Liver (tissue), 9 donors: ENCODE data around the gene GUCD1. TPM values are rescaled to one million over a fixed set of nuclear protein-coding genes. Genes with fewer than 3 reads are reported as not detected.

Experiments used
- DNase-seq: peaks from one replicate; pipeline ENCODE4 v3.0.0-alpha.2; 2017; ENCODE audit warnings: low spot score
- H3K27ac ChIP-seq, 2 donors: one replicate each; pipeline ENCODE4 v1.7.0; 2013; ENCODE audit warnings: inconsistent platforms in 2 of 2, low read length in 2 of 2, control low read depth in 1 of 2, low read depth in 1 of 2, mild to moderate bottlenecking in 1 of 2
- H3K27me3 ChIP-seq, 4 donors: one replicate each; pipeline versions ENCODE4 v1.6.1 to v1.7.0; 2013; ENCODE audit warnings: low read length in 3 of 4, inconsistent platforms in 1 of 4, mild to moderate bottlenecking in 1 of 4, moderate library complexity in 1 of 4; ENCODE audit not compliant: control insufficient read depth in 4 of 4, insufficient read depth in 4 of 4
- H3K36me3 ChIP-seq, 4 donors: one replicate each; pipeline versions ENCODE4 v1.6.1 to v1.7.0; 2013; ENCODE audit warnings: low read length in 3 of 4, mild to moderate bottlenecking in 3 of 4, low read depth in 1 of 4, moderate library complexity in 1 of 4; ENCODE audit not compliant: control insufficient read depth in 4 of 4, insufficient read depth in 3 of 4
- H3K4me1 ChIP-seq, 4 donors: one replicate each; pipeline versions ENCODE4 v1.6.1 to v1.7.0; 2013; ENCODE audit warnings: low read length in 3 of 4, mild to moderate bottlenecking in 3 of 4, moderate library complexity in 1 of 4; ENCODE audit not compliant: control insufficient read depth in 4 of 4, insufficient read depth in 4 of 4
- H3K4me3 ChIP-seq, 3 donors: one replicate each; pipeline versions ENCODE4 v1.6.1 to v1.7.0; 2013; ENCODE audit warnings: low read length in 3 of 3, control low read depth in 1 of 3, low read depth in 1 of 3, mild to moderate bottlenecking in 1 of 3
- H3K9ac ChIP-seq, 2 donors: one replicate each; pipeline ENCODE4 v1.7.0; 2013; ENCODE audit warnings: low read length in 2 of 2, mild to moderate bottlenecking in 2 of 2, moderate library complexity in 2 of 2, control low read depth in 1 of 2, low read depth in 1 of 2
- H3K9me3 ChIP-seq, 4 donors: one replicate each; pipeline versions ENCODE4 v1.6.1 to v1.7.0; 2013; ENCODE audit warnings: low read length in 3 of 4; ENCODE audit not compliant: control insufficient read depth in 4 of 4
- EGR1 ChIP-seq, 2 donors: IDR thresholded peaks; 2 replicates each; pipeline ENCODE4 v1.6.1; 2016 to 2018; ENCODE audit warnings: antibody characterized with exemption in 2 of 2, low read depth in 2 of 2
- FOXA1 ChIP-seq: IDR thresholded peaks from 2 replicates; pipeline ENCODE4 v1.6.1; 2016; ENCODE audit warnings: antibody characterized with exemption
- FOXA2 ChIP-seq: IDR thresholded peaks from 2 replicates; pipeline ENCODE4 v1.6.1; 2016; ENCODE audit warnings: antibody characterized with exemption
- GABPA ChIP-seq, 2 donors: IDR thresholded peaks in 1 of 2; conservative IDR thresholded peaks in 1 of 2; 2 replicates each; pipeline ENCODE4 v1.6.1; 2016; ENCODE audit warnings: antibody characterized with exemption in 2 of 2, mild to moderate bottlenecking in 1 of 2, moderate library complexity in 1 of 2
- HNF4G ChIP-seq: IDR thresholded peaks from 2 replicates; pipeline ENCODE4 v1.6.1; 2016; ENCODE audit warnings: antibody characterized with exemption
- JUND ChIP-seq, 2 donors: IDR thresholded peaks; 2 replicates each; pipeline ENCODE4 v1.6.1; 2016; ENCODE audit warnings: antibody characterized with exemption in 2 of 2
- RAD21 ChIP-seq, 2 donors: IDR thresholded peaks; 2 replicates each; pipeline ENCODE4 v1.6.1; 2016; ENCODE audit warnings: antibody characterized with exemption in 2 of 2, mild to moderate bottlenecking in 2 of 2
- RXRA ChIP-seq, 2 donors: IDR thresholded peaks; 2 replicates each; pipeline ENCODE4 v1.6.1; 2017 to 2018; ENCODE audit warnings: antibody characterized with exemption in 2 of 2, mild to moderate bottlenecking in 1 of 2
- TAF1 ChIP-seq: conservative IDR thresholded peaks from 2 replicates; pipeline ENCODE4 v1.6.1; 2016; ENCODE audit warnings: antibody characterized with exemption, mild to moderate bottlenecking
- YY1 ChIP-seq: IDR thresholded peaks from 2 replicates; pipeline ENCODE4 v1.6.1; 2016; ENCODE audit warnings: antibody characterized with exemption, mild to moderate bottlenecking
- WGBS: extraction: QIAGEN DNeasy Blood & Tissue Kit; methylation state at CpG from one replicate; pipeline ENCODE4 v1.1.7; 2013; 5-methylcytosine and 5-hydroxymethylcytosine counted together
- polyA plus RNA-seq, 2 donors: library from polyadenylated mRNA; stranded (reverse) in 1 of 2; unstranded in 1 of 2; fragments of 200-250 nt in 1 of 2; fragments of >200 nt in 1 of 2; fragmentation: Nextera tagmentation in 1 of 2; extraction: Ambion mirVana in 1 of 2; gene quantifications; one replicate each; pipeline versions ENCODE4 v1.2.1 to v1.2.3, GENCODE V29; 2013 to 2015
- total RNA-seq, 2 donors: library from RNA; depleted of rRNA; stranded (reverse); fragments of >200 nt; gene quantifications; one replicate each; pipeline ENCODE4 v1.2.3, GENCODE V29; 2014
- TF ChIP-seq, protein P1 (sequence below): fragments of 150-350 bp; IDR thresholded peaks from 2 replicates; pipeline ENCODE4 v1.5.1; 2017; ENCODE audit warnings: improper control_type of control experiment, low read depth, low read length; ENCODE audit not compliant: missing input control
- TF ChIP-seq, protein P2 (sequence below): IDR thresholded peaks from 2 replicates; pipeline ENCODE4 v1.6.1; 2016; ENCODE audit warnings: antibody characterized with exemption
- TF ChIP-seq, protein P3 (sequence below): IDR thresholded peaks from 2 replicates; pipeline ENCODE4 v1.6.1; 2016; ENCODE audit warnings: antibody characterized with exemption
- TF ChIP-seq, protein P4 (sequence below): IDR thresholded peaks from 2 replicates; pipeline ENCODE4 v1.6.1; 2016; ENCODE audit warnings: antibody characterized with exemption, mild to moderate bottlenecking
- TF ChIP-seq, protein P5 (sequence below): IDR thresholded peaks from 2 replicates; pipeline ENCODE4 v1.6.1; 2016; ENCODE audit warnings: antibody characterized with exemption
- donor health status: healthy.
- donor health status: healthy.
- donor health status: healthy.
- donor health status: healthy.
- donor health status: healthy.

Gene GUCD1
- total and polyA plus RNA-seq, 4 donors = 118 to 202 (median 179) TPM

DNA sequence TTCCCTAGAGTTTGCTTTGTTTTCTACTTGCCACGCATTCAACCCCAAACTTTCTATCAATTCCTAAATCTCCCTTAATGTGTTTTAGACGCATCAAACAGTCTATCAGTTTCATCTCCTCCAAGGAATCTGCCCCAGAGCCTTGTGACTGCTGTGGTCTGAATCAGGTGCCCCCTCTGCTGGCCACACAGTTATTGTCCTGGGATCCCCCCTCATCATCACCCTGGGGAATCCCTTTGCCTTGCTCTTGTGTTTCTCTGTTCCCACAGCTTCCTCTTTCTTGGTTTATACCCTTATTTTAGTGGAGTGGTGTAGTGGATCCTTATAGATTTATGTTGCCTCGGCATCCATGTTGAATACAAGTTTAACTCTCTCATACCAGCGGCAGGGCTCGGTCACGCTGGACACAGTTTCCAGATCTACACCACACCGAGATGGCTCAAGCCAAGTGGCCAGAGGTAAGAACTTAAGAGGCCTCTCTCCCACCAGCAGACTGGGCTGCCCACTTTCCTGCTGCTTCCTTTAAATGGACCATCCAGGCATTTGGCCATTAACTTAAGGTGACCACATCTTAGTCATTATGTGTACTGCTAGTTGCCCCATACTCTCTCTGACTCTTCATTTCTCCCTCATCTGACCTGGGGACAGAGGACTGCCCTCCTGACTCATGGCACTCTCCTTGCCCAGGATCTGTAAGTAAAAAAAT, 51.6 kb downstream of the GUCD1 start:
- Histone ChIP-seq H3K27ac (peak overlapping the region; percentile 88 to 95), H3K27me3 (no peaks in the 10 kb centered on the region), H3K36me3 (peaks cover 0 to 9% (median 0%) of the 10 kb centered on the region in 4 donors), H3K9ac (no peak overlapping the region), H3K9me3 (no peaks in the 10 kb centered on the region), H3K4me3 (no peak overlapping the region), H3K4me1 (peaks cover 12 to 94% (median 71%) of the 10 kb centered on the region in 4 donors)
- no peak for DNase-seq
- 81% methylated on average over 7 of the region's 7 CpGs for WGBS
- TF ChIP-seq, protein P1, sequence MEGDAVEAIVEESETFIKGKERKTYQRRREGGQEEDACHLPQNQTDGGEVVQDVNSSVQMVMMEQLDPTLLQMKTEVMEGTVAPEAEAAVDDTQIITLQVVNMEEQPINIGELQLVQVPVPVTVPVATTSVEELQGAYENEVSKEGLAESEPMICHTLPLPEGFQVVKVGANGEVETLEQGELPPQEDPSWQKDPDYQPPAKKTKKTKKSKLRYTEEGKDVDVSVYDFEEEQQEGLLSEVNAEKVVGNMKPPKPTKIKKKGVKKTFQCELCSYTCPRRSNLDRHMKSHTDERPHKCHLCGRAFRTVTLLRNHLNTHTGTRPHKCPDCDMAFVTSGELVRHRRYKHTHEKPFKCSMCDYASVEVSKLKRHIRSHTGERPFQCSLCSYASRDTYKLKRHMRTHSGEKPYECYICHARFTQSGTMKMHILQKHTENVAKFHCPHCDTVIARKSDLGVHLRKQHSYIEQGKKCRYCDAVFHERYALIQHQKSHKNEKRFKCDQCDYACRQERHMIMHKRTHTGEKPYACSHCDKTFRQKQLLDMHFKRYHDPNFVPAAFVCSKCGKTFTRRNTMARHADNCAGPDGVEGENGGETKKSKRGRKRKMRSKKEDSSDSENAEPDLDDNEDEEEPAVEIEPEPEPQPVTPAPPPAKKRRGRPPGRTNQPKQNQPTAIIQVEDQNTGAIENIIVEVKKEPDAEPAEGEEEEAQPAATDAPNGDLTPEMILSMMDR = peak; percentile 41
- TF ChIP-seq FOXA1 (no peak), FOXA2 (no peak), RXRA (IDR thresholded peaks at IDR 0.05) (peak in 1 of 2 donors; percentile 9), EGR1 (IDR thresholded peaks at IDR 0.05; ENCODE audit: low read depth in 2 of 2) (no peak), GABPA (IDR thresholded peaks at IDR 0.05 in 1 of 2, conservative IDR thresholded peaks at IDR 0.05 in 1 of 2) (no peak), HNF4G (no peak), YY1 (no peak), TAF1 (no peak), JUND (IDR thresholded peaks at IDR 0.05) (no peak), RAD21 (IDR thresholded peaks at IDR 0.05) (peak; percentile 73 to 79)
- TF ChIP-seq, protein P2, sequence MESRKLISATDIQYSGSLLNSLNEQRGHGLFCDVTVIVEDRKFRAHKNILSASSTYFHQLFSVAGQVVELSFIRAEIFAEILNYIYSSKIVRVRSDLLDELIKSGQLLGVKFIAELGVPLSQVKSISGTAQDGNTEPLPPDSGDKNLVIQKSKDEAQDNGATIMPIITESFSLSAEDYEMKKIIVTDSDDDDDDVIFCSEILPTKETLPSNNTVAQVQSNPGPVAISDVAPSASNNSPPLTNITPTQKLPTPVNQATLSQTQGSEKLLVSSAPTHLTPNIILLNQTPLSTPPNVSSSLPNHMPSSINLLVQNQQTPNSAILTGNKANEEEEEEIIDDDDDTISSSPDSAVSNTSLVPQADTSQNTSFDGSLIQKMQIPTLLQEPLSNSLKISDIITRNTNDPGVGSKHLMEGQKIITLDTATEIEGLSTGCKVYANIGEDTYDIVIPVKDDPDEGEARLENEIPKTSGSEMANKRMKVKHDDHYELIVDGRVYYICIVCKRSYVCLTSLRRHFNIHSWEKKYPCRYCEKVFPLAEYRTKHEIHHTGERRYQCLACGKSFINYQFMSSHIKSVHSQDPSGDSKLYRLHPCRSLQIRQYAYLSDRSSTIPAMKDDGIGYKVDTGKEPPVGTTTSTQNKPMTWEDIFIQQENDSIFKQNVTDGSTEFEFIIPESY = no peak
- TF ChIP-seq, protein P3, sequence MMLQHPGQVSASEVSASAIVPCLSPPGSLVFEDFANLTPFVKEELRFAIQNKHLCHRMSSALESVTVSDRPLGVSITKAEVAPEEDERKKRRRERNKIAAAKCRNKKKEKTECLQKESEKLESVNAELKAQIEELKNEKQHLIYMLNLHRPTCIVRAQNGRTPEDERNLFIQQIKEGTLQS = no peak
- TF ChIP-seq, protein P4, sequence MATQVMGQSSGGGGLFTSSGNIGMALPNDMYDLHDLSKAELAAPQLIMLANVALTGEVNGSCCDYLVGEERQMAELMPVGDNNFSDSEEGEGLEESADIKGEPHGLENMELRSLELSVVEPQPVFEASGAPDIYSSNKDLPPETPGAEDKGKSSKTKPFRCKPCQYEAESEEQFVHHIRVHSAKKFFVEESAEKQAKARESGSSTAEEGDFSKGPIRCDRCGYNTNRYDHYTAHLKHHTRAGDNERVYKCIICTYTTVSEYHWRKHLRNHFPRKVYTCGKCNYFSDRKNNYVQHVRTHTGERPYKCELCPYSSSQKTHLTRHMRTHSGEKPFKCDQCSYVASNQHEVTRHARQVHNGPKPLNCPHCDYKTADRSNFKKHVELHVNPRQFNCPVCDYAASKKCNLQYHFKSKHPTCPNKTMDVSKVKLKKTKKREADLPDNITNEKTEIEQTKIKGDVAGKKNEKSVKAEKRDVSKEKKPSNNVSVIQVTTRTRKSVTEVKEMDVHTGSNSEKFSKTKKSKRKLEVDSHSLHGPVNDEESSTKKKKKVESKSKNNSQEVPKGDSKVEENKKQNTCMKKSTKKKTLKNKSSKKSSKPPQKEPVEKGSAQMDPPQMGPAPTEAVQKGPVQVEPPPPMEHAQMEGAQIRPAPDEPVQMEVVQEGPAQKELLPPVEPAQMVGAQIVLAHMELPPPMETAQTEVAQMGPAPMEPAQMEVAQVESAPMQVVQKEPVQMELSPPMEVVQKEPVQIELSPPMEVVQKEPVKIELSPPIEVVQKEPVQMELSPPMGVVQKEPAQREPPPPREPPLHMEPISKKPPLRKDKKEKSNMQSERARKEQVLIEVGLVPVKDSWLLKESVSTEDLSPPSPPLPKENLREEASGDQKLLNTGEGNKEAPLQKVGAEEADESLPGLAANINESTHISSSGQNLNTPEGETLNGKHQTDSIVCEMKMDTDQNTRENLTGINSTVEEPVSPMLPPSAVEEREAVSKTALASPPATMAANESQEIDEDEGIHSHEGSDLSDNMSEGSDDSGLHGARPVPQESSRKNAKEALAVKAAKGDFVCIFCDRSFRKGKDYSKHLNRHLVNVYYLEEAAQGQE = no peak
- TF ChIP-seq, protein P5, sequence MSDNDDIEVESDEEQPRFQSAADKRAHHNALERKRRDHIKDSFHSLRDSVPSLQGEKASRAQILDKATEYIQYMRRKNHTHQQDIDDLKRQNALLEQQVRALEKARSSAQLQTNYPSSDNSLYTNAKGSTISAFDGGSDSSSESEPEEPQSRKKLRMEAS = no peak
